Aorta (tissue), 5 donors: ENCODE measurements around the gene CNFN. TPM values are rescaled to one million over a fixed set of nuclear protein-coding genes. Genes with fewer than 3 reads are reported as not detected.

Experiments used
- ATAC-seq: fragments of 200-7000 bp; cut with Tn5 transposase; one replicate; pipeline ENCODE4 v1.9.1; 2022; ENCODE audit warnings: moderate library complexity; ENCODE audit not compliant: low FRiP score
- DNase-seq, 2 donors: peaks; one replicate each; pipeline ENCODE4 v3.0.0-alpha.2; 2020
- H3K27ac ChIP-seq, 2 donors: one replicate each; pipeline ENCODE4 v1.5.1; 2013; ENCODE audit warnings: low read length in 2 of 2, mild to moderate bottlenecking in 2 of 2, moderate library complexity in 2 of 2, control low read depth in 1 of 2, inconsistent platforms in 1 of 2, low read depth in 1 of 2
- H3K27me3 ChIP-seq, 2 donors: one replicate each; pipeline ENCODE4 v1.6.1; 2013; ENCODE audit warnings: control low read depth in 1 of 2, low read length in 1 of 2, mild to moderate bottlenecking in 1 of 2, moderate library complexity in 1 of 2; ENCODE audit not compliant: insufficient read depth in 2 of 2, control insufficient read depth in 1 of 2
- H3K36me3 ChIP-seq, 2 donors: one replicate each; pipeline ENCODE4 v1.6.1; 2013; ENCODE audit warnings: control low read depth in 1 of 2, low read length in 1 of 2, mild to moderate bottlenecking in 1 of 2; ENCODE audit not compliant: insufficient read depth in 2 of 2, control insufficient read depth in 1 of 2
- H3K4me1 ChIP-seq, 2 donors: one replicate each; pipeline ENCODE4 v1.6.1; 2013; ENCODE audit warnings: low read length in 2 of 2, control low read depth in 1 of 2, mild to moderate bottlenecking in 1 of 2, moderate library complexity in 1 of 2; ENCODE audit not compliant: insufficient read depth in 2 of 2, control insufficient read depth in 1 of 2
- H3K4me3 ChIP-seq, 2 donors: one replicate each; pipeline ENCODE4 v1.5.1; 2013; ENCODE audit warnings: low read length in 2 of 2, control low read depth in 1 of 2, mild to moderate bottlenecking in 1 of 2
- H3K9me3 ChIP-seq: one replicate; pipeline ENCODE4 v1.6.1; 2013; ENCODE audit warnings: mild to moderate bottlenecking, low read length; ENCODE audit not compliant: control insufficient read depth
- WGBS, 2 donors: extraction: QIAGEN DNeasy Blood & Tissue Kit; methylation state at CpG; one replicate each; pipeline ENCODE4 v1.1.7; 2013; 5-methylcytosine and 5-hydroxymethylcytosine counted together
- intact Hi-C, 2 donors: fragments of 100-400 bp; cut with DNase I; formaldehyde crosslinking; loops; one replicate each; pipeline versions ENCODE4 v1.14.2 to v1.15.0; 2022
- polyA plus RNA-seq, 2 donors: library from polyadenylated mRNA; stranded (reverse); fragments of 200-250 nt; gene quantifications; one replicate each; pipeline ENCODE4 v1.2.3, GENCODE V29; 2013
- total RNA-seq, 2 donors: library from RNA; stranded (reverse); fragmentation: NEBNext Ultra II Directional; extraction: Animal tissue kit (Norgen Biotek cat#: 25700); gene quantifications; one replicate each; pipeline ENCODE4 v1.2.1, GENCODE V29; 2021
- donor health status: healthy with polysubstance abuse.
- donor health status: Bipolar disorder and iron deficiency.
- donor health status: DM: no; HTN: no; CAD: no.
- donor health status: DM: no; HTN: no; CAD: no.
- donor health status: DM: yes; HTN: yes; CAD: no.

Gene CNFN
- total and polyA plus RNA-seq, 4 donors = 0.51 to 3.0 (median 1.1) TPM; not detected in 1

DNA sequence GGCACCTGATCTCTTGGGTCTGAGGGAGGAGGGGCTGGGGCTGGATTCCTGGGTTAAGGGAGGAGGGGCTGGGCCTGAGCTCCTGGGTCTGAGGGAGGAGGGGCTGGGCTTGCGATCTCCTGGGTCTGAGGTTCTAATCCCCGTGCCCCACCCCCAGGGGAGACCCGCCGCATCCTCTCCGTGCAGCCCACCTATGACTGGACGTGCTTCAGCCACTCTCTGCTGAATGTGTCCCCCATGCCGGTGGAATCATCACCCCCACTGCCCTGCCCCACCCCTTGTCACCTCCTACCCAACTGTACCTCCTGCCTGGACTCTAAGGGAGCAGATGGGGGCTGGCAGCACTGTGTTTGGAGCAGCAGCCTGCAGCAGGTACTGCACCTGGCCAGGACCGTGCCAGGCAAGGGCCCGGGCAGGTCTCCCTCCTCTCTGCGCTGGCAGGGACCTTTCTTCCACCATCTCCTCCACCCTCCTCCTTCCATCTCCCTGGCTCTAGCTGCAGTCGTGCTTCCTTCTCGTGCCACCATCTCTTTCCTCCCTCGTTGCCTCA is 27.1 kb downstream of the CNFN start:
- Histone ChIP-seq H3K36me3 (peaks cover 0 to 3% of the 10 kb centered on the region in 2 donors), H3K4me3 (no peak overlapping the region), H3K27me3 (no peaks in the 10 kb centered on the region), H3K4me1 (no peaks in the 10 kb centered on the region), H3K9me3 (peaks cover 5% of the 10 kb centered on the region), H3K27ac (no peak overlapping the region)
- no peak for DNase-seq
- intact Hi-C loops = no loop called here
- 83 to 94% methylated on average over 10 to 13 of the region's 13 CpGs for WGBS, 2 donors
- peak; percentile 12 for ATAC-seq

- ATAC-seq (no peak), DNase-seq (no peak)
- H3K27ac ChIP-seq = no peak overlapping the region
- H3K9me3 ChIP-seq = peaks cover 5% of the 10 kb centered on the region
- 92 to 95% methylated on average over 14 of the region's 14 CpGs for WGBS, 2 donors
- H3K4me1 ChIP-seq = no peaks in the 10 kb centered on the region
- intact Hi-C loops = no loop called here
- H3K36me3 ChIP-seq = peaks cover 0 to 3% of the 10 kb centered on the region in 2 donors
- no peaks in the 10 kb centered on the region for H3K27me3 ChIP-seq
- H3K4me3 ChIP-seq = no peak overlapping the region
These were observed 27.8 kb downstream of the CNFN start for GRCh38 chr19:42362342-42362741.

DNA sequence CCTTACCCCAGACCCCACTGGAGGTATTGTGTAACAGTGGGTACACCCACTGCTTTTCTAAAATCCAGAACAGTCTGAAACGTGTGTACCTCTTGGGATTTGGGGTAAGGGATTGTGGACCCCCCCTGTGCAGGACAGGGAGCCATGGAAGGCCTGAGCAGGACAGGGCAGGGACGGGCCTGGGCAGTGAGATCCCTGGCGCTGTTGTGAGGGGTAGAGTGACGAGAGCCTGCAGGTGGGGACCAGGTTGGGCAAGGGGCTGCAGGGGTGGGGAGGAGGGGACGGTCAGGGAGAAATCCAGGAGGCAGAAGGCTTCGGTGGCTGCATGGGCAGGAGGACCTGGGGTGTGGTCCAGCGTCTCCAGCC is 28.6 kb downstream of the CNFN start:
- Histone ChIP-seq H3K36me3 (peaks cover 0 to 3% of the 10 kb centered on the region in 2 donors), H3K4me3 (no peak overlapping the region)
- intact Hi-C loops = no loop called here

GRCh38 chr19:42360787-42361544 is 29.1 kb downstream of the CNFN start:
- 57 to 61% methylated on average over 16 of the region's 16 CpGs for WGBS, 2 donors
- no peak overlapping the region for H3K27ac ChIP-seq
- intact Hi-C loops = no loop called here

More for the DNA sequence above, 28.6 kb downstream of the CNFN start:
- no peak overlapping the region for H3K27ac ChIP-seq
- no peak for DNase-seq
- H3K4me1 ChIP-seq = no peaks in the 10 kb centered on the region
- WGBS, 2 donors = 77 to 79% methylated on average over 7 of the region's 7 CpGs
- H3K27me3 ChIP-seq = no peaks in the 10 kb centered on the region
- peaks cover 5% of the 10 kb centered on the region for H3K9me3 ChIP-seq
- no peak for ATAC-seq

GRCh38 chr19:42357290-42357689 is 32.8 kb downstream of the CNFN start:
- DNase-seq = no peak
- intact Hi-C loops = no loop called here
- Histone ChIP-seq H3K4me1 (no peaks in the 10 kb centered on the region), H3K36me3 (no peaks in the 10 kb centered on the region), H3K27ac (no peak overlapping the region), H3K27me3 (no peaks in the 10 kb centered on the region), H3K4me3 (no peak overlapping the region), H3K9me3 (no peaks in the 10 kb centered on the region)
- 87 to 90% methylated on average over 12 of the region's 12 CpGs for WGBS, 2 donors
- no peak for ATAC-seq

More at GRCh38 chr19:42360787-42361544, 29.1 kb downstream of the CNFN start:
- ATAC-seq (no peak), DNase-seq (no peak)
- no peaks in the 10 kb centered on the region for H3K4me1 ChIP-seq
- peaks cover 0 to 3% of the 10 kb centered on the region in 2 donors for H3K36me3 ChIP-seq
- H3K9me3 ChIP-seq = peaks cover 5% of the 10 kb centered on the region
- H3K27me3 ChIP-seq = no peaks in the 10 kb centered on the region
- no peak overlapping the region for H3K4me3 ChIP-seq

DNA sequence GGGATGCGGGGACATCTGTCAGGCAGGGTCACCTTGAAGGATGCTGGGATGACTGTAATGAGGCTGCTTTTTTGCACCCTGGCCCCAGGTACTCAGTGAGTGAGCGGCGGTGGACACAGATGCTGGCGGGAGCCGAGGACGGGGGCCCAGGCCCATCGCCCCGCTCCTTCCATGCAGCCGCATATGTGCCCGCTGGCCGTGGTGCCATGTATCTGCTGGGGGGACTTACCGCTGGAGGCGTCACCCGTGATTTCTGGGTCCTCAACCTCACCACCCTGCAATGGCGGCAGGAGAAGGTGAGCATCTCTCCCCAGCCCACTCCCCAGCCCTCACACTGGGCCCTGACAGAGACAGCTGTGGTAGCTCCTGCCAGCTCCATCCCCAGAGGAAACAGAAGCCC is 33.4 kb downstream of the CNFN start:
- no peaks in the 10 kb centered on the region for H3K9me3 ChIP-seq
- no peaks in the 10 kb centered on the region for H3K4me1 ChIP-seq
- DNase-seq = no peak
- intact Hi-C loops = no loop called here
- H3K27me3 ChIP-seq = no peaks in the 10 kb centered on the region
- H3K4me3 ChIP-seq = no peak overlapping the region
- no peaks in the 10 kb centered on the region for H3K36me3 ChIP-seq
- H3K27ac ChIP-seq = no peak overlapping the region
- ATAC-seq = no peak
- WGBS, 2 donors = 97 to 98% methylated on average over 15 of the region's 15 CpGs

DNA sequence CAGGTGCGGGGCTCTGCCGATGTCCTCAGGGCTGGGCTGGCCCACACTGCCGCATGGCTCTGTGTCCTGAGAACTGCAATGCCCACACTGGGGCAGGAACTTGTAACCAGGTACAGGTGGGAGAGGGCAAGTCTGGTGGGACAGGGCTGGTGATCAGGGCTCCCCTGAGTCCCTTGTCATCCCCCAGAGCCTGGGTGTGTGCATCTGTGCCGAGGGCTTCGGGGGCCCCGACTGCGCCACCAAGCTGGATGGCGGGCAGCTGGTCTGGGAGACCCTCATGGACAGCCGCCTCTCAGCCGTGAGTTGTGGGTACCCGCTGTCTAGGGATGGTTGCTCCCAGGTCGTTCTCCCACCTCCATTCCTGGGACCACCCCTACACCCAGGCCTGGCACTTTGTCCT is 34.2 kb downstream of the CNFN start:
- intact Hi-C loops = no loop called here
- Histone ChIP-seq H3K4me1 (no peaks in the 10 kb centered on the region), H3K27me3 (no peaks in the 10 kb centered on the region), H3K36me3 (no peaks in the 10 kb centered on the region), H3K27ac (no peak overlapping the region), H3K4me3 (no peak overlapping the region), H3K9me3 (no peaks in the 10 kb centered on the region)
- 94% methylated on average over 8 to 12 of the region's 12 CpGs for WGBS, 2 donors
- DNase-seq (no peak), ATAC-seq (no peak)

DNA sequence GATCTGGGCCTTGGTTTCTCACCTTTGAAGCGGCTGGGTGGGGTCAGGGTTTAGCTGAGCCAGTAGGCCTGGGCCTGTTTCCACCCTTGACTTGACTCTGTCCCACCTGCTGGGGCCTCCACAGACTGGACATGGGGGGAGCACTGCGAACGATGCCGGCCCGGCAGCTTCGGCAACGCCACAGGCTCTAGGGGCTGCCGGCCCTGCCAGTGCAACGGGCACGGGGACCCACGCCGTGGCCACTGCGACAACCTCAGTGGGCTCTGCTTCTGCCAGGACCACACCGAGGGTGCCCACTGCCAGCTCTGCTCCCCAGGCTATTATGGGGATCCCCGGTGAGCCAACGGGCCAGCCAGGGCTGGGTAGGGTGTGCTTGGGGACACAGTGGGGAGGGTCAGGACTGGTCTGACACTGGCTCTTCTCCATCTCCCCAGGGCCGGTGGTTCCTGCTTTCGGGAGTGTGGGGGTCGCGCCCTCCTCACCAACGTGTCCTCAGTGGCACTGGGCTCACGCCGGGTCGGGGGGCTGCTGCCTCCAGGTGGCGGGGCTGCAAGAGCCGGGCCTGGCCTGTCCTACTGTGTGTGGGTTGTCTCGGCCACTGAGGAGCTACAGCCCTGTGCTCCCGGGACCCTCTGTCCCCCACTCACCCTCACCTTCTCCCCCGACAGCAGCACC is 36.6 kb downstream of the CNFN start:
- no peak for ATAC-seq
- Histone ChIP-seq H3K27ac (no peak overlapping the region), H3K4me1 (no peaks in the 10 kb centered on the region), H3K9me3 (no peaks in the 10 kb centered on the region), H3K27me3 (no peaks in the 10 kb centered on the region), H3K36me3 (no peaks in the 10 kb centered on the region), H3K4me3 (no peak overlapping the region)
- no peak for DNase-seq
- intact Hi-C loops = no loop called here
- whole genome bisulfite sequencing, 2 donors = 93 to 94% methylated on average over 25 to 29 of the region's 29 CpGs
